MM.1S (cell line): ENCODE data around the gene GSS.

Experiments
- CTCF ChIP-seq: fragments of 300-600 bp; sonication (generic); IDR thresholded peaks from 2 replicates; pipeline ENCODE4 v1.5.1; 2016; ENCODE audit warnings: antibody characterized with exemption, low read length, mixed read lengths
- EZH2 ChIP-seq: fragments of 300-600 bp; sonication (generic); optimal IDR thresholded peaks from 2 replicates; pipeline ENCODE3; 2017; ENCODE audit warnings: low read depth, mild to moderate bottlenecking, antibody characterized with exemption, low read length, mixed read lengths
- EZH2phosphoT487 ChIP-seq: fragments of 300-600 bp; sonication (generic); IDR thresholded peaks from 2 replicates; pipeline ENCODE4 v1.6.1; 2018; ENCODE audit warnings: antibody characterized with exemption, low read length

GRCh38 chr20:34999782-35000181, 44.2 kb upstream of the GSS start:
- TF ChIP-seq CTCF (no peak), EZH2 (no peak), EZH2phosphoT487 (no peak)
